Stimulated activated CD4-positive, alpha-beta T cell treated with anti-CD3 and anti-CD28 coated beads, Interleukin-4, amount 100 ng/mL, for 1 hour (primary cell): ENCODE results near the gene NUP160.
"Not testable (repeated sequence)": the region's sequence is repeated elsewhere in the genome, so short reads cannot be mapped to it uniquely, and the experiment has no call there.

Experiments
- DNase-seq: peaks from one replicate; pipeline ENCODE4 v3.0.0-alpha.2; 2020

The NUP160 gene

DNA sequence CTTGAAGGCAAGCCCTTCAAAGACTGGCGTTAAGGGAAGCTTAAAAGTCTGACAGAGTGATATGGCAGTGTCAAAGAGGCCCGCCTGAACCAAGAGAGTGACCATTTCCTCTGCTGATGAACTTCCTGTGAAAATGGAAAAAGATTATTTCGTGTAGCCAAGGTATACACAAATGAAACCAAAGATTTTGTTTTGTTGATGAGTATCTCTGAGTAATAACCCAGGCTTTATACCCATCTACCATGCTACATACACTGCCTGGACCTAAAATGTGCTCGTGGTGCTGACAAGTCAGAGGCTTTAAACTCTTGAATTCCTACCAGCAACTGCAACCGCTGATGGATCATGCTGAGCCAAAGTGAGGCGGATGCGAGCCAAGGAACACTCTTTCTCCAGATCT is 60.0 kb downstream of the NUP160 start:
- DNase-seq = no peak

DNA sequence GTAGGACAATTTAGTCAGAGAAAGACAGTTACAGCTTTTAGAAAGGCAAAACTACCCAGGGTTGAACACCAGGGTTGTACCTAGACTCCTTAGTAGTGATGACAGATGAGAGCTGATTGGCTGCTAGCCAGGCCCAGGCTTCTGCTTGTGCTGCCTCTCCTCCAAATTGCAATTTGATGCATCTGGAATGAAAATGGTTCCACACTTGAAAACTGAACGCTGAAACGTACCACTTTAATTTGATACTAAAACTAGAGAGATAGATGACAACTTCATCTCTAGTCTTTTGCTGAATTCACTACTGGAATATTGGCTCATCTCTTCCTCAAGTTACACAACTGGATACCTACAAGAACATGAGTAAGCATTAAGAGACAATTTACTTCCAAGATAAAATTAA is 61.8 kb downstream of the NUP160 start:
- no peak for DNase-seq

DNA sequence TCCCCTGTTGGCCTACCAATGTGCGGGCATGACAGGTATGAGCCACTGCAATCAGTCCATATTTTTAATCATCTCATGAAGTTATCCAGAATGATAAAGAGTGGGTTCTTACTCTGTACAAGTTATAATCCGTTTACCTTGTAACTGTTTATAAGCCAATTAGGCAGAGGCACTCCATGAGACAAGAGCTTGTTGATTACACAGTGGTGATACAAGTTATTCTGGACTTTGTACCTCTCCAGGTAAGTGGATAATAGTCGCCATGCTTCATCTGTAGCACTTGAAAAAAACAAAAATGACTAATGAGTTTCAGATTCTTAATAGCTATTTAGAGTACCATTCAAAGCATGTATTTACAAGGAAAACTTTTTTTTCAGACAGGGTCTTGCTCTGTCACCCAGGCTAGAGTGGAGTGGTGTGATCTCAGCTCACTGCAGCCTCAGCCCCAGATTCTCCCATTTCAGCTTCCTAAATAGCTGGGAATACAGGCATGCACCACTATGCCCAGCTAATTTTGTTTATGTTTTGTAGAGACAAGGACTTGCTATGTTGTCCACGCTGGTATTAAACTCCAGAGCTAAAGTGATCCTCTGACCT is 63.3 kb downstream of the NUP160 start:
- no peak for DNase-seq

DNA sequence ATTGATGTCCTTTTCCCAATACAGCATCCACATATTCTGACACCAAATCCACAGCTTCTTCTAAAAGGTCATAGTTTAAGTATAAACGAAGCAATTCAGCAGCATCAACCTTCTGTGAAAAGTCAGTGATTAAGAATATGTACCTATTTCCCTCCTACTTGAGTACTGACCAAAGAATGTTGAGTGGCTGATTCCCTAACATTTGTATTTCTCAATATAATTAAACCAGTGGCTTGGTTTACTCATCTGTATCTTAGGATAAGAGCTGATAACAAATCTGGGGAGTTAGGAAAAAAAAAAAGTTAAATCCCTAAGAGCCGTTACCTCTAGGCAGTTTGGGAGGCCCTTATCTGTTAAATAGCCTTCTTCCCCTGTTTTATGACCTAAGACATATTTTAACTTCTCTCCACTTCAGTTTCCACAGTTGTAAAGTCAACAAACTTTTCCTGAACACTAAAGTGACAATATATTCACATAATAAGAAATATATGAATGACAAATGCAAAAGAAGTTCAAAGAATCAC is 65.0 kb downstream of the NUP160 start:
- DNase-seq = no peak

DNA sequence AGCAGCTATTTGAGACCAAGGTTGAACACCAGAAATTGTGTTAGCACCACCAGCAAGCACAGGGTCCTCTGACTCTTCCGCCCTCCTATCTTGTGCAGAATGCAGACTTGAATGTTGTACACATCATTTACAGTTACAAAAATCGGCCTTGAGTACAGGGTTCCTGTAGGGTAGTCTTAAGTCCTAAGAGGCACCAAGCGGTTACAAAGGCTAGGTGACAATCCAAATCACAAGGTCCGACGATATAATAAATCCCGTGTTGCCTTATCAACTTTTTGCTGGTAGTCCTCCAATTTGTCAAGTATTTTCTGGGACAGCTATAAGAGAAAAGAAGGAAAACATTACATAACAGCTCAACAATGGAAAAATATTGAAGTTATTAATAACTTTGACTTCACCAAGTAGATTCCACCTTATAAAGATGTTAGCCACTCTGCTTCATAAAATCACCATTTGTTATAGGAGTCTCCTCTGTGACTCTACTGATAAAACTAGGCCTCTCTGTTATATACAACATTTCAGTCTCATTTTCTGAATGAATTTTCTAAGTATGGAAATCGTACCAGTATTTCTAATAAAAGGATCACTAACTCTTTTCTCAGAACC is 69.2 kb downstream of the NUP160 start:
- no peak for DNase-seq

DNA sequence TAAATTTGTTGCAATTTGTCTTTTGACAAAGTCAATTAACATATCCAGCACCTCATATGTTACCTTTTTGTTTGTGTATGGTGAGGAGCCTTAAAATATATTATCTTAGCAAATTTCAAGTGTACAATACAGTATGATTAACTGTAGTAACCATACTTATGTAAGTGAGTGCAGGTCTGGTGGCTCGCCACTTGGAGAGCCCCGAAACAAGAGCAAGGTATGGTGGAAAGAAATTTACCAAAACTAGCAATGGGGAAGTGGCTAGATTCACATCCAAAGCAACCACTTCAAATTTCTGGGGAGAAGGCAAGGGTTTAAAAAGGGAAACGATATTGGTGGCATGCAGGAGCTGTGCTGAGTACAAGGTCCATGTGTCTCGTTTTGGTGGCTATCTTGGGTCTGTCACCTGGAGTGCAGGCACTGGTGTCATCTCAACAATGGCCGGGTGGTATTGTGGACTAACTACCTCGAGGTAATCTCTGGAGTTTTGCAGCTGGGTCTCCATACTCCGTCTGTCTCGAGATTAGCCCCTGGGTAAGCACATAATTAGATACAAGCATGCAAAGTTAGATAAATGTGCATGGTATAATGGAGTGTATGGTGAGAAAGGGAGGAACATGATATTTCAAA is 72.8 kb downstream of the NUP160 start:
- no peak for DNase-seq

DNA sequence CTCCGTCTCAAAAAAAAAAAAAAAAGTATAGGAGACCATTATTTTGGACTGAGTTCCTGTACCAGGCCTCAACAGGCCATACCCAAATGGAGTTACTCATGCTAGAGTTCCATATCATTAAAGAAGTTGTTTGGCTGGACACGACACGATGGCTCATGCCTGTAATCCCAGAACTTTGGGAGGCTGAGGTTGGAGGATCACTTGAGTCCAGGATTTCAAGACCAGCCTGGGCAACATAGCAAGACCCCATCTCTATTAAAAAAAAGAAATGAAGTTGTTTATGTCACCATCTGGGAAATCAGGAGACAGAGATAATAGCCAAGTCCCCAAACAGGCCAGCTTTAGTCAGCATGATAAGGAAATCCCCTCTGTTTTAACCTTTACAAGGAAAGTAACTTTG is 74.3 kb downstream of the NUP160 start:
- DNase-seq = no peak

DNA sequence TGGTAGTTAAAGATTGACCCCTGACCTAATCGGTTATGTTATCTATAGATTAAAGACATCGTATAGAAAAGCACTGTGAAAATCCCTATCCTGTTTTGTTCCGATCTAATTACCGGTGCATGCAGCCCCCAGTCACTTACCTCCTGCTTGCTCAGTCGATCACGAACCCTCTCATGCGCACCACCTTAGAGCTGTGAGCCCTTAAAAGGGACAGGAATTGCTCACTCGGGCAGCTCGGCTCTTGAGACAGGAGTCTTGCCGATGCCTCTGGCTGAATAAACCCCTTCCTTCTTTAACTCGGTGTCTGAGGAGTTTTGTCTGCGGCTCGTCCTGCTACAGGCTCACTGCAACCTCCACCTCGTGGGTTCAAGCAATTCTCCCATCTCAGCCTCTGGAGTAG is 78.6 kb downstream of the NUP160 start:
- DNase-seq = not testable (repeated sequence)

DNA sequence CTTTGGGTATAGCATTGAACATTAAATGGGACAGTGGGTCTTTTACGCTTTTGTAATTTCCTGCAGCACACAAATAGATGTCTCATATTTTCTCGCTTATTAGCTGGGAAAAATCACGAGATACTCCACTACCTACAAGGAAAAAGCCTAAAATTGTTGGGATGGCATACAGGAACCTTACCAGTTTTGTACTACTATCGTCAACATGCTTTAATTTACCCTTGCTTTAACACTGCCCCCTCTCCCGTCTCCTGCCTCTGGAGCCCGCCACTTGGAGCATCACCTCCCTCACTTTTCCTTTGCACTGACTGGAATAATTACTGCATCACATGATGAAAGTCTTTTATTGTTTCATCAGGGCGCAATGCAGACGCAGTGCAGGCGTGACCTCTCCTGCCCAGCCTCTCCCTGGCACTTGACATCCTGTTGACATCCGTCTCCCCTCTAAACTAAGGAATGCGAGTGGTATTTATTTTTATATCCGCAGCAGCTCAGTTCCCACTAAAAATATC is 80.0 kb downstream of the NUP160 start:
- peak; percentile 19 for DNase-seq

DNA sequence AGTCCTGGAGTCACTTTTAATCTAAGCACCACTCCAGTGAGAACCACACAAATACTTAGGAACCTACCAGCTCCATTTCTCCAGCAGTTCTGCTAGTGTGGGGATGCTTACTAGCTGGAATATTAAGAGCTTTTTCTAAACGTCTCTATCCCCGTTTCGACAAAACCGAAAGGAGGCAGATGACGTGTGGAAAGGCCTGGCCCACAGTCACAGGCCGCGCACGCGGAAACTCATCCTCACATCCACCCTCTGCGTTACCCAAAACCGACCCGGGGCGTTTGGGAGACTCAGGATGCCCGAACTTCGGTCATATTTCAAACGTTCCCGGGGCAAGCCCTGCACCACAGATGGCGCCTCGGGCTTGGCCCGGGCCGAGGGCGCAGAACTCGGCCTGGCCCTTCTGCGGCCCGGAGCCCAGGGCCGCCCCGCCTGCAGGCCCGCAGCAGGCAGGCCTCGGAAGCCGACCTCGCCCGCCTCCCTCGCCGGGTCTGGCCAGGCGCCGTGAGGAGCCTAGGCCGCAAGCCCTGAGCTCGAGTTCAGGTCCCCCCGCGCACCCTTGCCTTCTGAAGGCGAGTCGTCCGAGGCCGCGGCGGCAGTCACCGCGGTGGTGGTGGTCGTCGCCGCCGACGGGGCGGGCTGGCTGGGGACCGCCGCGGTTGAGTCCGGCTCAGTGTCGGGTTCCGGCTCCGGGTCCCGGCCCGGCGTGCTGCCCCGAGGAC is 81.5 kb downstream of the NUP160 start:
- peak; percentile 79 for DNase-seq

DNA sequence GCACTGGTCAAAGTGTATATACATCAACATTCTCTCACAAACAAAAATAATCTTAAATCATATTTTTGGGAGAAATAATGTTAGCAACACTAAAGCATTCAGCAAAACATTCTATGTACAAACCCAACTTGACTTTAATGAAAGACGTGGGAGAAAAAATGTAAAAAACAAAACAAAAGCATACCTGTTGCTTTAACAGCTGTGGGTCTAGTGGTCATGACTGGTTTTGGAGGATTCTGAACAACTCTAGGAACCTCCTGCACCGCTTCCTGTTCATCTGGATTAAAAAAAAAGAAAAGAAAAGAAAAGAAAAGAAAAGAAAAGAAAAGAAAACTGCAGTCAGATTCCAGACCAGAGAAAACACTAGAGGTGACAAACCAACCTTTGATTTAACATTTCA is 83.1 kb downstream of the NUP160 start:
- no peak for DNase-seq

DNA sequence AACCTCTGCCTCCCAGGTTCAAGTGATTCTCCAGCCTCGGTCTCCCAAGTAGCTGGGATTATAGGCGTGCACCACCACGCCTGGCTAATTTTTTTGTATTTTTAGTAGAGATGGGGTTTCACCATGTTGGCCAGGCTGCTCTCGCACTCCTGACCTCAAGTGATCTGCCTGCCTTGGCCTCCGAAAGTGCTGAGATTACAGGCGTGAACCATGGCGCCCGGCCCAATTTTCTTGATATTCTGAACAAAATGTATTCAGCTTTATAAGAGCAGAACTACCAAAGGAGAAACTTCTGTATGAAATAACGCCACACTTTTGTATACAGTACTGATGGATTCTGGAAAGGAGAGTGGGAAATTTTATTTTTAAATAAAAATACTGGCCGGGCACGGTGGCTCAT is 88.9 kb downstream of the NUP160 start:
- not testable (repeated sequence) for DNase-seq

DNA sequence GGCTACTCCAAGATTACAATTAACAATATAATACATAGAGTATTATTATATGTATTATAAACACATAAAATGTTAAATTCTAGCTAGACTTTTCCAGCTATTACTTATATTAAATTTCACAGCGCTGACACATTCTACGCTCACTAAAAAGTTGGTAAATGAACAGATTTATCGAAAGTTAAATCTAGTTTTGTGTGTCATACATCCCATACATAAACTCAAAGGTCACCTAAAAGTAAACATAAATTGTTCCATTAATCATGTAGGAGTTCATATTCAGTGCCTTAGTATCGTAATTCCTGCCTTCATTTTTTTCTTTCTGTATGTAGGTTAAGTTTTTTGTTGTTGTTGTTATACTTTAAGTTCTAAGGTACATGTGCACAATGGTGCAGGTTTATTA is 91.9 kb downstream of the NUP160 start:
- no peak for DNase-seq

DNA sequence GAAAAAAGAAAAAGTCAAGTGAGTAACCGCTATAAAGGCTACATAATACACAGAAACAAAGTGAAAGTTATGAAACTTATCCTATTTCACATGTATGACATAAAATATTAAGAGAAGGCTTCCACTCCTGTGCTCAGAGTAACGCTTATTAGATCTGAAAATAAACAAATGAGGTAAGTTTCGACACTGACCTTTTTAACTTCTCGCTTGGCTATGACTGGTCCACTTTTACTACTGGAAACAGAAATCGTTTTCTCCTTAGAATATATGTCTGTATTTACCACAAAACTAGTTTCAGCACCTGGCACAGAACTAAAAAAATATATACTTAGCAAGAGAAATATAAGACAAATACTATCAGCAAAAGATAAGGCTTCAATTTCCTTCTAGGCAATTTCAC is 97.4 kb downstream of the NUP160 start:
- DNase-seq = no peak

DNA sequence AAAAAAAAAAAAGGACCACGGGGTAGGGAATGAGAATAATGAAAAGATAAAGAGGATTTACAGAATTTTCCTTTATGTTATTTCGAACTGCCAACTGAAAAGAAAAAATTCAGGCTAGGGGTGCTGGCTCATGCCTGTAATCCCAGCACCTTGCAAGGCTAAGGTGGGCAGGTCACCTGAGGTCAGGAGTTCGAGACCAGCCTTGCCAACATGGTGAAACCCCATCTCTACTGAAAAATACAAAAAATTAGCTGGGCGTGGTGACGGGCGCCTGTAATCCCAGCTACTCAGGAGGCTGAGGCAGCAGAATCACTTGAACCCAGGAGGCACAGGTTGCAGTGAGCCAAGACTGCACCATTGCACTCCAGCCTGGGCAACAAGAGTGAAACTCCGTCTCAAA is 105.7 kb downstream of the NUP160 start:
- DNase-seq = not testable (repeated sequence)

DNA sequence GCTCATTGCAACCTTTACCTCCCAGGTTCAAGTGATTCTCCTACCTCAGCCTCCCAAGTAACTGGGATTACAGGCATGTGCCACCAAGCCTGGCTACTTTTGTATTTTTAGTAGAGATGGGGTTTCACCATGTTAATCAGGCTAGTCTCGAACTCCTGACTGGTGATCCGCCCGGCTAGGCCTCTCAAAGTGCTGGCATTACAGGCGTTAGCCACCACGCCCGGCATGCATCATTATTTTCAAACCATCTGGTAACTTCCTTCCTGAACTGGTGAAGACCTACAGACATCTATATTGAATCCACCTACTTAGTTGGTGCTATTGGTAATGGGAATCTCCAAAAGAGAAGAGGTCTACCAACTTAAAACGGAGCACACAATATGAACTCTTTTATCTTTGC is 110.3 kb downstream of the NUP160 start:
- DNase-seq = not testable (repeated sequence)

DNA sequence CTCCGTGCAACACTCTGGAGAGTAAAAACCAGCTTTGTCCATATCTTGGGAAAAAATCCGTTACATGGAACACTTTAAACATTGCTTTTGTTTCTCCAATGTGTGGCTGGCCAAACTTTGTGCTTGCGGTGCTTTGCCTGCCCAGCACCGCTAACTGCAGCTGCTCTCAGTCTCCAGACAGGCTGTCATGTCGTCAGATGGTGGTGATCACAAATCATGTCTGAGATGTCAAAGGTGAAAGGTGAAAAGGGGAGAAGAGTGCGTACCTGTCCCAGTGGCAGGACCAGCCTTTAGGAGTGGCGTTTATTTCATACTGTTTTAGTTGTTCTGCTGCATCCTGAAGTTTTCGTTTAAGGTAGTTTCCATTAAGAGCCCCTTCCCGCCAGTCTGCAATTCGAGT is 115.9 kb downstream of the NUP160 start:
- DNase-seq = no peak

DNA sequence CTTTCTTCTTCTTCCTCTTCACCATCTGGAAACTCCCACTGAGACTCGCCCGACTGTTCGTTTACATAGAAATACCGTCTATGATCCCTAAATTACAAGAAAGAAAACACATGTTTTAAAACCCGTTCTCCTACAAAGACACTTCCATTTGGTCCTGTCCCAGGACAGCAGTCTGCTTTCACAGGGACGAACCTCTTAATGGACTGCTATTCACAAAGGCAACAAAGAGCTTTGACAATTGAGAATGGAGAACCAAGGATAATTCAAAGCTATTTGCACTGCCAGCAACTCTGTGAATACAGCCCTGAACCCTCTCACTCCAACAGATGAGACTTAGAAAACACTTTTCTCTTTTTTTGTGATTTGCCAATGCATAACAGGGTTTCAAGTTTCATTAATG is 116.7 kb downstream of the NUP160 start:
- no peak for DNase-seq
